Esophagus muscularis mucosa (tissue), 3 donors: Measurements from ENCODE around the gene LGALS1.

Experiments
- POLR2AphosphoS5 ChIP-seq, 2 donors: sonication (generic); formaldehyde crosslinking; IDR thresholded peaks; one replicate each; pipeline ENCODE4 v1.6.1; 2017; ENCODE audit warnings: antibody characterized with exemption in 2 of 2
- TF ChIP-seq, protein P1 (sequence below), 3 experiments: fragments of 200-600 bp in 2 of 3; fragments of 450-650 bp in 1 of 3; sonication (generic) in 2 of 3; IDR thresholded peaks; one replicate each; pipeline ENCODE4 v1.5.1; 2017 to 2019; ENCODE audit warnings: antibody characterized with exemption in 3 of 3, mild to moderate bottlenecking in 2 of 3, moderate library complexity in 1 of 3

DNA sequence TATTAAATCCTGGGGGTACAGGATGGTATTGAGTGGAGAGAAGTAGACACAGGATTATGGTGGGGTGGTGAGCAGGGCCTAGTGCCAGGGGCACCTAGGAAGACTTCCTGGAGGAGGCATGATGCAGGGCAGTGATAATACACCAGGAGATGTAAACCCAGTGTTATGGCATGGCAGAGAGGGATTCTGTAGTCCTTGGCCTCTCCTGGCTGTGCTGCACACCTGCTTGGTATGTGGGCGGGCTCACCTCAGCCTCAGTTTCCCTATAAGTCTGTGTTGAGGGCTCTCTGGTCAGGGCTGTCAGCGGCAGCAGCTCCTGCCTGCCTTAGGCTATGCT lies 14.8 kb upstream of the LGALS1 start:
- TF ChIP-seq, protein P1, sequence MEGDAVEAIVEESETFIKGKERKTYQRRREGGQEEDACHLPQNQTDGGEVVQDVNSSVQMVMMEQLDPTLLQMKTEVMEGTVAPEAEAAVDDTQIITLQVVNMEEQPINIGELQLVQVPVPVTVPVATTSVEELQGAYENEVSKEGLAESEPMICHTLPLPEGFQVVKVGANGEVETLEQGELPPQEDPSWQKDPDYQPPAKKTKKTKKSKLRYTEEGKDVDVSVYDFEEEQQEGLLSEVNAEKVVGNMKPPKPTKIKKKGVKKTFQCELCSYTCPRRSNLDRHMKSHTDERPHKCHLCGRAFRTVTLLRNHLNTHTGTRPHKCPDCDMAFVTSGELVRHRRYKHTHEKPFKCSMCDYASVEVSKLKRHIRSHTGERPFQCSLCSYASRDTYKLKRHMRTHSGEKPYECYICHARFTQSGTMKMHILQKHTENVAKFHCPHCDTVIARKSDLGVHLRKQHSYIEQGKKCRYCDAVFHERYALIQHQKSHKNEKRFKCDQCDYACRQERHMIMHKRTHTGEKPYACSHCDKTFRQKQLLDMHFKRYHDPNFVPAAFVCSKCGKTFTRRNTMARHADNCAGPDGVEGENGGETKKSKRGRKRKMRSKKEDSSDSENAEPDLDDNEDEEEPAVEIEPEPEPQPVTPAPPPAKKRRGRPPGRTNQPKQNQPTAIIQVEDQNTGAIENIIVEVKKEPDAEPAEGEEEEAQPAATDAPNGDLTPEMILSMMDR (IDR thresholded peaks at IDR 0.05) = no peak
- TF ChIP-seq POLR2AphosphoS5 (IDR thresholded peaks at IDR 0.05) = no peak
